WI38 (cell line): ENCODE data around the gene NECAB2.

Experiments
- H3K4me3 ChIP-seq: 2 replicates; pipeline ENCODE4 v1.5.1; 2011; ENCODE audit warnings: low read depth, mild to moderate bottlenecking, control low read depth, low read length
- CTCF ChIP-seq: IDR thresholded peaks from 2 replicates; pipeline ENCODE4 v1.5.1; 2012; ENCODE audit warnings: low read depth, mild to moderate bottlenecking, control low read depth, low read length

The NECAB2 gene

GRCh38 chr16:84044118-84044488 is 76.1 kb downstream of the NECAB2 start:
- H3K4me3 ChIP-seq: no peak overlapping the region
- TF ChIP-seq CTCF: peak; percentile 49; the same call in 1 of the 2 replicates

GRCh38 chr16:84045001-84045817 is 77.2 kb downstream of the NECAB2 start:
- H3K4me3 ChIP-seq: no peak overlapping the region
- TF ChIP-seq CTCF: no peak

- no peak overlapping the region for H3K4me3 ChIP-seq
- TF ChIP-seq CTCF: no peak
Measured at GRCh38 chr16:84045818-84046470, 77.9 kb downstream of the NECAB2 start.

GRCh38 chr16:84047206-84047605 is 79.2 kb downstream of the NECAB2 start:
- no peak overlapping the region for H3K4me3 ChIP-seq
- TF ChIP-seq CTCF: no peak

- no peak for TF ChIP-seq CTCF
- no peak overlapping the region for H3K4me3 ChIP-seq
Measured at GRCh38 chr16:84047626-84048025, 79.6 kb downstream of the NECAB2 start.

GRCh38 chr16:84048270-84048669 is 80.2 kb downstream of the NECAB2 start:
- TF ChIP-seq CTCF: no peak
- no peak overlapping the region for H3K4me3 ChIP-seq

GRCh38 chr16:84048871-84049270 is 80.8 kb downstream of the NECAB2 start:
- TF ChIP-seq CTCF: no peak
- no peak overlapping the region for H3K4me3 ChIP-seq
